Measurements from ENCODE around the gene TNKS2. TPM values are rescaled to one million over a fixed set of nuclear protein-coding genes. Genes with fewer than 3 reads are reported as not detected.

TNKS2 gene
- total and polyA plus RNA-seq, 10 donors: 12.4 to 78.2 (median 55.6) TPM

- Histone ChIP-seq H3K27ac (no peak overlapping the region), H3K9me3 (no peaks in the 10 kb centered on the region), H3K4me3 (no peak overlapping the region), H3K27me3 (replicated peaks in 1 of 7) (no peaks in the 10 kb centered on the region), H3K4me1 (no peaks in the 10 kb centered on the region), H3K36me3 (peaks cover 9 to 100% (median 91%) of the 10 kb centered on the region in 6 donors)
- no peak for DNase-seq
- WGBS, 5 donors: 76 to 98% (median 96%) methylated on average over 3 of the region's 3 CpGs
- TF ChIP-seq CTCF (IDR thresholded peaks at IDR 0.05 in 8 of 11, conservative IDR thresholded peaks at IDR 0.05 in 3 of 11) (no peak), POLR2AphosphoS5 (IDR thresholded peaks at IDR 0.05) (no peak), POLR2A (IDR thresholded peaks at IDR 0.05) (no peak)
- intact Hi-C loops (cut with DNase I; ENCODE audit: low total_unique reads): no loop called here
Measured at GRCh38 chr10:91838199-91838598, 40.0 kb downstream of the TNKS2 start.

- intact Hi-C loops (cut with DNase I; ENCODE audit: low total_unique reads): no loop called here
Measured at GRCh38 chr10:91843083-91843482, 44.9 kb downstream of the TNKS2 start.

GRCh38 chr10:91856637-91857036 lies 58.4 kb downstream of the TNKS2 start:
- no peak for DNase-seq
- Histone ChIP-seq H3K4me1 (no peaks in the 10 kb centered on the region), H3K36me3 (peaks cover 0 to 100% (median 89%) of the 10 kb centered on the region in 6 donors), H3K27ac (no peak overlapping the region), H3K27me3 (replicated peaks in 1 of 7) (no peaks in the 10 kb centered on the region), H3K4me3 (no peak overlapping the region), H3K9me3 (no peaks in the 10 kb centered on the region)
- intact Hi-C loops (cut with DNase I; ENCODE audit: low total_unique reads): no loop called here
- TF ChIP-seq CTCF (IDR thresholded peaks at IDR 0.05 in 8 of 11, conservative IDR thresholded peaks at IDR 0.05 in 3 of 11): no peak
- no peak for TF ChIP-seq POLR2AphosphoS5 (IDR thresholded peaks at IDR 0.05)
- no peak for TF ChIP-seq POLR2A (IDR thresholded peaks at IDR 0.05)
- 91 to 96% (median 93%) methylated on average over 6 of the region's 6 CpGs for WGBS, 5 donors

More at GRCh38 chr10:91843083-91843482, 44.9 kb downstream of the TNKS2 start:
- TF ChIP-seq POLR2AphosphoS5 (IDR thresholded peaks at IDR 0.05): no peak
- no peak for TF ChIP-seq POLR2A (IDR thresholded peaks at IDR 0.05)
- no peak for TF ChIP-seq CTCF (IDR thresholded peaks at IDR 0.05 in 8 of 11, conservative IDR thresholded peaks at IDR 0.05 in 3 of 11)
- Histone ChIP-seq H3K27me3 (replicated peaks in 1 of 7) (no peaks in the 10 kb centered on the region), H3K9me3 (no peaks in the 10 kb centered on the region), H3K27ac (peak overlapping the region in 1 of 8 donors; percentile 20), H3K36me3 (peaks cover 9 to 100% (median 94%) of the 10 kb centered on the region in 6 donors), H3K4me1 (no peaks in the 10 kb centered on the region), H3K4me3 (no peak overlapping the region)
- no peak for DNase-seq

GRCh38 chr10:91860885-91861284 lies 62.7 kb downstream of the TNKS2 start:
- Histone ChIP-seq H3K4me3 (no peak overlapping the region), H3K36me3 (peaks cover 0 to 100% (median 82%) of the 10 kb centered on the region in 6 donors), H3K27ac (no peak overlapping the region), H3K9me3 (no peaks in the 10 kb centered on the region), H3K27me3 (replicated peaks in 1 of 7) (no peaks in the 10 kb centered on the region), H3K4me1 (no peaks in the 10 kb centered on the region)
- intact Hi-C loops (cut with DNase I; ENCODE audit: low total_unique reads): no loop called here
- WGBS, 5 donors: 84 to 95% (median 89%) methylated on average over 1 of the region's 1 CpG
- DNase-seq: no peak
- TF ChIP-seq CTCF (IDR thresholded peaks at IDR 0.05 in 8 of 11, conservative IDR thresholded peaks at IDR 0.05 in 3 of 11) (no peak), POLR2AphosphoS5 (IDR thresholded peaks at IDR 0.05) (no peak), POLR2A (IDR thresholded peaks at IDR 0.05) (no peak)
